H1 (cell line): ENCODE results near the gene CAPN15. TPM values are rescaled to one million over a fixed set of nuclear protein-coding genes. Genes with fewer than 3 reads are reported as not detected.

ENCODE experiments used
- CBX8 ChIP-seq: fragments of 300-800, 300-1000 bp; sonication (generic); IDR thresholded peaks from 2 replicates; pipeline ENCODE4 v1.7.1; 2016; ENCODE audit warnings: low read depth, low read length, borderline replicate concordance
- CHD7 ChIP-seq: fragments of 300-600 bp; sonication (generic); IDR thresholded peaks from 2 replicates; pipeline ENCODE4 v1.7.1; 2012; ENCODE audit warnings: low read length, moderate library complexity, mild to moderate bottlenecking, inconsistent platforms; ENCODE audit not compliant: insufficient replicate concordance
- CTCF ChIP-seq, 3 experiments: IDR thresholded peaks; 1 replicate in 2 of 3; 2 replicates in 1 of 3; pipeline versions ENCODE4 v1.5.1 to v1.6.1; 2011; ENCODE audit warnings: low read length in 3 of 3, mild to moderate bottlenecking in 3 of 3, inconsistent platforms in 2 of 3, low read depth in 1 of 3, moderate library complexity in 1 of 3; ENCODE audit not compliant: insufficient read depth in 1 of 3; ENCODE audit errors: control extremely low read depth in 1 of 3
- EGR1 ChIP-seq: IDR thresholded peaks from 2 replicates; pipeline ENCODE4 v1.6.1; 2011; ENCODE audit warnings: low read depth, low read length, borderline replicate concordance
- POLR2A ChIP-seq, 2 experiments: IDR thresholded peaks; 1 replicate in 1 of 2; 2 replicates in 1 of 2; pipeline ENCODE4 v1.6.1; 2011; ENCODE audit warnings: low read depth in 2 of 2, low read length in 2 of 2, mild to moderate bottlenecking in 2 of 2; ENCODE audit errors: control extremely low read depth in 1 of 2
- RBBP5 ChIP-seq: IDR thresholded peaks from 2 replicates; pipeline ENCODE4 v1.7.1; 2012; ENCODE audit warnings: low read depth, mild to moderate bottlenecking, inconsistent platforms, low read length, moderate library complexity, borderline replicate concordance
- SIN3A ChIP-seq, 2 experiments: IDR thresholded peaks in 1 of 2; conservative IDR thresholded peaks in 1 of 2; 2 replicates each; pipeline ENCODE4 v1.6.1; 2011 to 2012; ENCODE audit warnings: low read length in 2 of 2, improper control_type of control experiment in 1 of 2, low read depth in 1 of 2, mild to moderate bottlenecking in 1 of 2
- TCF12 ChIP-seq: IDR thresholded peaks from 2 replicates; pipeline ENCODE4 v1.6.1; 2011; ENCODE audit warnings: low read depth, mild to moderate bottlenecking, low read length
- TEAD4 ChIP-seq: IDR thresholded peaks from 2 replicates; pipeline ENCODE4 v1.6.1; 2012; ENCODE audit warnings: low read depth, low read length, inconsistent platforms, mixed read lengths
- polyA plus RNA-seq, 7 experiments: library from polyadenylated mRNA; depleted of rRNA in 3 of 7; stranded (reverse) in 5 of 7; unstranded in 2 of 7; fragments of >200 nt in 5 of 7; fragments of 200-250 nt in 2 of 7; gene quantifications; 1 replicate in 5 of 7; 2 replicates in 1 of 7; 4 replicates in 1 of 7; pipeline versions ENCODE4 v1.2.1 to v1.2.3, GENCODE V29; 2011 to 2013; ENCODE audit warnings: missing spikeins in 2 of 7, mixed read lengths in 2 of 7
- total RNA-seq: library from RNA; stranded (reverse); fragmentation: NEBNext Ultra II Directional; extraction: Animal tissue kit (Norgen Biotek cat#: 25700); gene quantifications from 2 replicates; pipeline ENCODE4 v1.2.1, GENCODE V29; 2021

Gene CAPN15
- total and polyA plus RNA-seq, 2 of the 8 experiments (the other 6 are each of a cell fraction or from before 2014, with no cell fraction given), result 38.9 to 76.9 TPM

GRCh38 chr16:576823-577201 lies 49.3 kb downstream of the CAPN15 start (continued):
- TF ChIP-seq CHD7, result no peak
- no peak for TF ChIP-seq EGR1
- TF ChIP-seq POLR2A (IDR thresholded peaks at IDR 0.05; ENCODE audit: control extremely low read depth in 1 of 2, low read depth in 2 of 2, low read length in 2 of 2), result no peak
- TF ChIP-seq TCF12, result no peak
- TF ChIP-seq CBX8, result no peak
- TF ChIP-seq SIN3A (conservative IDR thresholded peaks at IDR 0.05 in 1 of 2, IDR thresholded peaks at IDR 0.05 in 1 of 2; ENCODE audit: low read depth in 1 of 2, low read length in 2 of 2), result no peak
- TF ChIP-seq CTCF (IDR thresholded peaks at IDR 0.05; ENCODE audit: control extremely low read depth in 1 of 3, insufficient read depth in 1 of 3, low read depth in 1 of 3, low read length in 3 of 3), result peak in 2 of 3 experiments; percentile 51 to 57; a peak in 3 of 4 replicates
- no peak for TF ChIP-seq TEAD4
- TF ChIP-seq RBBP5, result no peak
